HepG2 (cell line): ENCODE data around the gene DDN. TPM values are rescaled to one million over a fixed set of nuclear protein-coding genes. Genes with fewer than 3 reads are reported as not detected.

Experiments
- ATAC-seq: fragments of 200-7000 bp; cut with Tn5 transposase; 3 replicates; pipeline ENCODE4 v1.9.1; 2020; ENCODE audit warnings: mild to moderate bottlenecking, moderate library complexity
- BruUV-seq: library from RNA; stranded (reverse); fragments of 400-500 nt; replicated peaks from 2 replicates; lab custom pipeline; 2021; lab: Mats Ljungman, UMichigan
- CTCF ChIA-PET: fragments of 300-600 bp; formaldehyde crosslinking; extraction: SDS; loops from one replicate; lab custom pipeline; 2021; ENCODE audit warnings: low total read pairs, inconsistent platforms, low intra/inter-chr PET ratio; lab: Yijun Ruan, JAX
- POLR2A ChIA-PET: fragments of 350-600 bp; sonication (Branson Sonifier 250); formaldehyde crosslinking; loops from one replicate; lab custom pipeline; 2020; ENCODE audit warnings: antibody characterized with exemption, inconsistent platforms; lab: Yijun Ruan, JAX
- DNase-seq: peaks from one replicate; pipeline ENCODE4 v3.0.0-alpha.2; 2015; ENCODE audit warnings: low spot score
- FAIRE-seq: peaks from 3 replicates; lab custom pipeline; 2011; peaks lifted over from hg19 to GRCh38; lab: Jason Lieb, UNC
- H2AFZ ChIP-seq: one replicate; pipeline ENCODE4 v1.6.1; 2011; ENCODE audit warnings: low read length, inconsistent platforms
- H3K27ac ChIP-seq: fragments of 300-600 bp; 3 replicates; pipeline ENCODE4 v1.8.0; 2011; ENCODE audit warnings: mixed run types, mild to moderate bottlenecking, mixed read lengths, low read length, inconsistent platforms; ENCODE audit not compliant: insufficient read depth; ENCODE audit errors: extremely low read length
- H3K27me3 ChIP-seq, 2 experiments: fragments of 200-600 bp in 1 of 2; 2 replicates in 1 of 2; 3 replicates in 1 of 2; pipeline versions ENCODE4 v1.6.0 to v1.8.0; 2011; ENCODE audit warnings: low read length in 2 of 2, mild to moderate bottlenecking in 2 of 2, moderate library complexity in 2 of 2, inconsistent platforms in 1 of 2; ENCODE audit not compliant: insufficient read depth in 2 of 2, control insufficient read depth in 1 of 2
- H3K36me3 ChIP-seq, 2 experiments: fragments of 200-600 bp in 1 of 2; replicated peaks in 1 of 2; 2 replicates in 1 of 2; 3 replicates in 1 of 2; pipeline versions ENCODE4 v1.5.1 to v1.8.0; 2011; ENCODE audit warnings: low read length in 2 of 2, inconsistent platforms in 1 of 2; ENCODE audit not compliant: insufficient read depth in 2 of 2, control insufficient read depth in 1 of 2
- H3K4me1 ChIP-seq: 2 replicates; pipeline ENCODE4 v1.5.1; 2012; ENCODE audit warnings: low read length, inconsistent platforms; ENCODE audit not compliant: insufficient read depth
- H3K4me2 ChIP-seq: 2 replicates; pipeline ENCODE4 v1.6.0; 2011; ENCODE audit warnings: low read depth, low read length, inconsistent platforms
- H3K4me3 ChIP-seq, 3 experiments: fragments of 200-600 bp in 1 of 3; sonication (generic), shearing (Covaris generic) in 1 of 3; replicated peaks in 1 of 3; 2 replicates each; pipeline ENCODE4 v1.5.1; 2011 to 2016; ENCODE audit warnings: low read length in 3 of 3, inconsistent platforms in 2 of 3, low read depth in 2 of 3, mild to moderate bottlenecking in 2 of 3, control low read depth in 1 of 3, mixed read lengths in 1 of 3; ENCODE audit not compliant: insufficient read depth in 1 of 3
- H3K79me2 ChIP-seq: one replicate; pipeline ENCODE4 v1.6.1; 2011; ENCODE audit warnings: low read length, inconsistent platforms; ENCODE audit not compliant: insufficient read depth
- H3K9ac ChIP-seq: 2 replicates; pipeline ENCODE4 v1.6.0; 2011; ENCODE audit warnings: mild to moderate bottlenecking, low read depth, low read length, inconsistent platforms; ENCODE audit not compliant: insufficient read depth
- H3K9me3 ChIP-seq: 2 replicates; pipeline ENCODE4 v1.5.1; 2012; ENCODE audit warnings: mild to moderate bottlenecking, low read length
- H4K20me1 ChIP-seq: 2 replicates; pipeline ENCODE4 v1.6.0; 2011; ENCODE audit warnings: inconsistent platforms, mild to moderate bottlenecking, low read length, moderate library complexity; ENCODE audit not compliant: insufficient read depth
- FOXA1 ChIP-seq, 2 experiments: fragments of 450-650 bp in 1 of 2; sonication (generic) in 1 of 2; formaldehyde crosslinking in 1 of 2; IDR thresholded peaks; 2 replicates each; pipeline versions ENCODE4 v1.4.0 to v1.6.1; 2016 to 2020; ENCODE audit warnings: missing genetic modification reagents in 1 of 2
- HDAC1 ChIP-seq: sonication (generic); formaldehyde crosslinking; IDR thresholded peaks from 2 replicates; pipeline ENCODE4 v1.5.1; 2020; ENCODE audit warnings: mild to moderate bottlenecking, missing genetic modification reagents
- HNRNPLL ChIP-seq: fragments of 200-400 bp; formaldehyde crosslinking; IDR thresholded peaks from 2 replicates; pipeline ENCODE4 v1.6.1; 2017; ENCODE audit warnings: mild to moderate bottlenecking, low read depth, low read length; ENCODE audit not compliant: poor library complexity, severe bottlenecking
- PHF21A ChIP-seq: sonication (generic); formaldehyde crosslinking; IDR thresholded peaks from 2 replicates; pipeline ENCODE4 v1.5.0; 2020; ENCODE audit warnings: mild to moderate bottlenecking, missing genetic modification reagents
- SIX1 ChIP-seq: sonication (generic); formaldehyde crosslinking; IDR thresholded peaks from 2 replicates; pipeline ENCODE4 v1.4.0; 2020; ENCODE audit warnings: missing genetic modification reagents, borderline replicate concordance
- TFE3 ChIP-seq: IDR thresholded peaks from 2 replicates; pipeline ENCODE4 v1.6.1; 2016
- ZBTB34 ChIP-seq: sonication (generic); formaldehyde crosslinking; IDR thresholded peaks from 2 replicates; pipeline ENCODE4 v1.8.0; 2022; ENCODE audit warnings: mild to moderate bottlenecking, missing genetic modification reagents
- ZIK1 ChIP-seq: sonication (generic); formaldehyde crosslinking; IDR thresholded peaks from 2 replicates; pipeline ENCODE4 v1.5.0; 2020; ENCODE audit warnings: mild to moderate bottlenecking, low read depth, missing genetic modification reagents, borderline replicate concordance
- ZNF10 ChIP-seq: sonication (generic); formaldehyde crosslinking; IDR thresholded peaks from 2 replicates; pipeline ENCODE4 v1.4.0; 2020; ENCODE audit warnings: mild to moderate bottlenecking, low read depth, missing genetic modification reagents, borderline replicate concordance
- ZNF24 ChIP-seq: fragments of 450-650 bp; IDR thresholded peaks from 2 replicates; pipeline ENCODE4 v1.6.1; 2017; ENCODE audit warnings: antibody characterized with exemption, mild to moderate bottlenecking
- ZNF274 ChIP-seq: sonication (generic); formaldehyde crosslinking; IDR thresholded peaks from 2 replicates; pipeline ENCODE4 v1.5.1; 2020; ENCODE audit warnings: mild to moderate bottlenecking, missing genetic modification reagents
- ZNF597 ChIP-seq: sonication (generic); formaldehyde crosslinking; IDR thresholded peaks from 2 replicates; pipeline ENCODE4 v1.5.0; 2020; ENCODE audit warnings: missing genetic modification reagents
- WGBS: methylation state at CpG from one replicate; pipeline ENCODE4 v1.1.6; 2017; ENCODE audit warnings: low lambda C conversion rate; 5-methylcytosine and 5-hydroxymethylcytosine counted together
- in situ Hi-C: cut with HindIII; loops from 2 replicates; pipeline ENCODE4 v1.10.0; 2017; ENCODE audit warnings: low pct_unique_long_range_greater_than_20kb; ENCODE audit not compliant: extremely low pct_ligation_motif_present
- intact Hi-C: fragments of 100-400 bp; cut with micrococcal nuclease; formaldehyde crosslinking; loops from one replicate; pipeline ENCODE4 v1.10.0; 2022; ENCODE audit not compliant: unreplicated experiment
- polyA plus RNA-seq, 8 experiments: library from polyadenylated mRNA; depleted of rRNA in 3 of 8; stranded (reverse) in 7 of 8; unstranded in 1 of 8; fragments of >200 nt; fragmentation: Illumina TruSeq in 4 of 8; extraction: Trizol in 4 of 8; gene quantifications; 2 replicates each; pipeline versions ENCODE4 v1.2.1 to v1.2.3, GENCODE V29; 2011 to 2016; ENCODE audit warnings: low read depth in 4 of 8, missing spikeins in 1 of 8, mixed read lengths in 1 of 8; ENCODE audit not compliant: insufficient read depth in 1 of 8
- total RNA-seq, 5 experiments: library from RNA; depleted of rRNA; stranded (reverse); fragments of >200 nt; fragmentation: Illumina TruSeq; extraction: Trizol; gene quantifications; 2 replicates each; pipeline ENCODE4 v1.2.3, GENCODE V29; 2016; ENCODE audit warnings: low read depth in 1 of 5

The DDN gene
- total and polyA plus RNA-seq, 2 of the 13 experiments (the other 11 are each of a cell fraction or from before 2014, with no cell fraction given), result 0.24 to 0.53 TPM

- ATAC-seq (no peak), DNase-seq (no peak), FAIRE-seq (no peak)
- Histone ChIP-seq H3K4me2 (no peak overlapping the region), H3K9ac (no peak overlapping the region), H3K27me3 (no peaks in the 10 kb centered on the region), H3K79me2 (peaks cover 8% of the 10 kb centered on the region), H3K36me3 (peaks cover 0 to 7% of the 10 kb centered on the region in 2 experiments; a peak in 4 of 5 replicates), H3K4me3 (no peak overlapping the region), H3K27ac (no peak overlapping the region), H2AFZ (no peak overlapping the region), H3K4me1 (peaks cover 31% of the 10 kb centered on the region), H4K20me1 (no peaks in the 10 kb centered on the region), H3K9me3 (no peaks in the 10 kb centered on the region)
- ChIA-PET CTCF (no interaction called here), POLR2A (interaction anchor here (0.8 to 1.0 kb wide), 2 partner anchors 15 kb away, joined by 3 to 5 read pairs; partner anchors contain the start of gene DDN)
- 98% methylated on average over 3 of the region's 3 CpGs for WGBS
- intact Hi-C loops, result loop anchor here (5.0 kb wide), 1 partner anchor 49 kb away; the partner anchor contains the start of gene KMT2D
- TF ChIP-seq HNRNPLL (no peak), ZIK1 (CRISPR knock-in tag) (no peak), ZBTB34 (CRISPR knock-in tag) (no peak), HDAC1 (no peak), TFE3 (no peak), FOXA1 (IDR thresholded peaks at IDR 0.05) (no peak), FOXA1 (CRISPR knock-in tag; IDR thresholded peaks at IDR 0.05) (no peak), ZNF24 (no peak), ZNF274 (CRISPR knock-in tag) (no peak), ZNF597 (CRISPR knock-in tag) (no peak), ZNF10 (CRISPR knock-in tag) (no peak), SIX1 (CRISPR knock-in tag) (no peak), PHF21A (CRISPR knock-in tag) (no peak)
- BruUV-seq, result no TSS peak
- in situ Hi-C loops, result no loop called here
Observed at GRCh38 chr12:49013428-49013827, 14.3 kb upstream of the DDN start.
